Heart left ventricle (tissue), 16 donors: ENCODE measurements around the gene MRPS18A. TPM values are rescaled to one million over a fixed set of nuclear protein-coding genes. Genes with fewer than 3 reads are reported as not detected.

ENCODE experiments used
- ATAC-seq, 4 donors: fragments of 200-7000 bp; cut with Tn5 transposase; one replicate each; pipeline ENCODE4 v1.9.1; 2020 to 2022; ENCODE audit warnings: moderate library complexity in 4 of 4, mild to moderate bottlenecking in 3 of 4, moderate number of reproducible peaks in 1 of 4
- DNase-seq, 5 donors: peaks; one replicate each; pipeline ENCODE4 v3.0.0-alpha.2; 2020
- H3K27ac ChIP-seq, 12 donors: fragments of 200-600 bp; sonication (generic) in 4 of 12; one replicate each; pipeline versions ENCODE4 v1.5.0 to v1.8.0; 2016 to 2022; ENCODE audit warnings: mild to moderate bottlenecking in 2 of 12
- H3K27me3 ChIP-seq, 9 donors: fragments of 200-600 bp; sonication (generic) in 2 of 9; one replicate each; pipeline versions ENCODE4 v1.5.1 to v1.8.0; 2016 to 2022; ENCODE audit warnings: mild to moderate bottlenecking in 3 of 9
- H3K36me3 ChIP-seq, 9 donors: fragments of 200-600 bp; sonication (generic) in 2 of 9; one replicate each; pipeline versions ENCODE4 v1.5.0 to v1.8.0; 2018 to 2022; ENCODE audit warnings: mild to moderate bottlenecking in 2 of 9
- H3K4me1 ChIP-seq, 12 donors: fragments of 200-600 bp; sonication (generic) in 4 of 12; one replicate each; pipeline versions ENCODE4 v1.5.0 to v1.8.0; 2016 to 2022; ENCODE audit warnings: mild to moderate bottlenecking in 3 of 12
- H3K4me3 ChIP-seq, 12 donors: fragments of 200-600 bp; sonication (generic) in 4 of 12; one replicate each; pipeline versions ENCODE4 v1.5.0 to v1.8.0; 2017 to 2022; ENCODE audit warnings: mild to moderate bottlenecking in 9 of 12, moderate library complexity in 4 of 12
- H3K9me3 ChIP-seq, 12 donors: fragments of 200-600 bp; sonication (generic) in 4 of 12; one replicate each; pipeline versions ENCODE4 v1.5.0 to v1.8.0; 2016 to 2022; ENCODE audit warnings: mild to moderate bottlenecking in 1 of 12
- CTCF ChIP-seq, 12 donors: fragments of 200-600 bp; sonication (generic) in 4 of 12; IDR thresholded peaks; one replicate each; pipeline versions ENCODE4 v1.5.0 to v1.8.0; 2018 to 2022; ENCODE audit warnings: antibody characterized with exemption in 12 of 12, mild to moderate bottlenecking in 5 of 12
- POLR2A ChIP-seq, 2 donors: fragments of 450-650 bp; IDR thresholded peaks; one replicate each; pipeline ENCODE4 v1.6.1; 2017; ENCODE audit warnings: antibody characterized with exemption in 2 of 2, mild to moderate bottlenecking in 2 of 2, moderate library complexity in 2 of 2
- WGBS, 4 donors: extraction: QIAGEN DNeasy Blood & Tissue Kit in 2 of 4; methylation state at CpG; one replicate each; pipeline versions ENCODE4 v1.1.5 to v1.1.7; 2013 to 2018; 5-methylcytosine and 5-hydroxymethylcytosine counted together
- intact Hi-C, 10 donors: fragments of 100-400 bp; cut with DNase I; formaldehyde crosslinking; loops; one replicate each; pipeline versions ENCODE4 v1.11.1 to v1.14.2; 2022
- polyA plus RNA-seq, 2 donors: library from polyadenylated mRNA; stranded (reverse); fragments of 200-250 nt; gene quantifications; one replicate each; pipeline ENCODE4 v1.2.3, GENCODE V29; 2013
- total RNA-seq, 9 donors: library from RNA; depleted of rRNA in 2 of 9; stranded (reverse); fragments of >200 nt in 2 of 9; fragmentation: NEBNext Ultra II Directional in 3 of 9; extraction: Animal tissue kit (Norgen Biotek cat#: 25700) in 3 of 9; gene quantifications; one replicate each; pipeline versions ENCODE4 v1.1.0 to v1.2.4, GENCODE V29; 2016 to 2023
- donor health status: ischemic (EF 13 %, LVEDD 7.1; RV severe dilation, severe dysfunction).
- donor health status: healthy with polysubstance abuse.
- donor health status: DM: no; HTN: yes; CAD: no.
- donor health status: DM: no; HTN: no; CAD: no.
- donor health status: ischemic (EF 25% LVEDD 6.9; RV normal size, moderate dysfunction).
- donor health status: ischemic (EF 25% LVEDD 5.7; RV mildly dilated, moderate dysfunction).
- donor health status: healthy.
- donor health status: DM: yes; HTN: yes; CAD: no.
- donor health status: ischemic (EF 35%, LVEDD 5.7; RV mildly dilated, moderate dysfunction).
- donor health status: nonischemic (EF 11% LVEDD 7.7; RV severe dilation, severe dysfunction).
- donor health status: DM: yes; HTN: yes; CAD: no.
- donor health status: PGD.
- donor health status: ischemic (EF 29% LVEDD 5.4; RV normal size, mild dysfunction).
- donor health status: nonischemic (EF 23%, LVEDD 6.1; RV moderate dilation, normal function).

Gene MRPS18A
- total and polyA plus RNA-seq, 11 donors, result 37.4 to 105 (median 44.3) TPM

- no peak overlapping the region for H3K27ac ChIP-seq
- intact Hi-C loops, result loop anchor here in 9 of 10 donors (1.0 to 10.0 kb wide), 12 partner anchors 32 to 354 kb away; partner anchors contain the start of gene VEGFA (in 1 of the 9)
- H3K9me3 ChIP-seq, result peaks cover 0 to 5% (median under 1%) of the 10 kb centered on the region in 12 donors
- ATAC-seq (peak; percentile 45 to 86 (median 78)), DNase-seq (peak in 4 of 5 donors; percentile 68 to 87 (median 76))
- H3K4me1 ChIP-seq, result peaks cover 0 to 21% (median 0%) of the 10 kb centered on the region in 12 donors
- no peak for TF ChIP-seq POLR2A (IDR thresholded peaks at IDR 0.05)
- no peak for TF ChIP-seq CTCF (IDR thresholded peaks at IDR 0.05)
- H3K4me3 ChIP-seq, result no peak overlapping the region
- H3K27me3 ChIP-seq, result no peaks in the 10 kb centered on the region
- no peaks in the 10 kb centered on the region for H3K36me3 ChIP-seq
- 77 to 83% (median 79%) methylated on average over 15 to 17 of the region's 17 CpGs for WGBS, 4 donors
Measured at GRCh38 chr6:43724914-43725642, 37.5 kb upstream of the MRPS18A start.

- peaks cover 0 to 21% (median 2%) of the 10 kb centered on the region in 12 donors for H3K4me1 ChIP-seq
- peaks cover 0 to 1% (median 0%) of the 10 kb centered on the region in 12 donors for H3K9me3 ChIP-seq
- ATAC-seq, result no peak
- intact Hi-C loops, result loop anchor here in 9 of 10 donors (1.0 to 10.0 kb wide), 11 partner anchors 33 to 355 kb away; partner anchors contain the start of gene VEGFA (in 1 of the 9)
- DNase-seq, result no peak
- no peak overlapping the region for H3K4me3 ChIP-seq
- no peak for TF ChIP-seq CTCF (IDR thresholded peaks at IDR 0.05)
- TF ChIP-seq POLR2A (IDR thresholded peaks at IDR 0.05), result no peak
- H3K27me3 ChIP-seq, result no peaks in the 10 kb centered on the region
- no peak overlapping the region for H3K27ac ChIP-seq
- WGBS, 4 donors, result 74 to 91% (median 78%) methylated on average over 2 of the region's 2 CpGs
- H3K36me3 ChIP-seq, result no peaks in the 10 kb centered on the region
Measured at GRCh38 chr6:43724354-43724753, 36.8 kb upstream of the MRPS18A start.

GRCh38 chr6:43723737-43724295 is 36.2 kb upstream of the MRPS18A start:
- ATAC-seq (peak; percentile 66 to 88 (median 81)), DNase-seq (peak; percentile 60 to 72 (median 66))
- H3K4me3 ChIP-seq, result no peak overlapping the region
- no peaks in the 10 kb centered on the region for H3K9me3 ChIP-seq
- H3K36me3 ChIP-seq, result no peaks in the 10 kb centered on the region
- WGBS, 4 donors, result 33 to 57% (median 54%) methylated on average over 7 to 9 of the region's 9 CpGs
- TF ChIP-seq CTCF (IDR thresholded peaks at IDR 0.05) (peak; percentile 46 to 72 (median 58)), POLR2A (IDR thresholded peaks at IDR 0.05) (no peak)
- H3K4me1 ChIP-seq, result peaks cover 3 to 21% (median 6%) of the 10 kb centered on the region in 12 donors
- no peaks in the 10 kb centered on the region for H3K27me3 ChIP-seq
- intact Hi-C loops, result loop anchor here (1.0 to 10.0 kb wide), 14 partner anchors 33 to 355 kb away; partner anchors contain the start of gene VEGFA (in 1 of the 10)
- no peak overlapping the region for H3K27ac ChIP-seq
